Aorta (tissue), 5 donors: Measurements from ENCODE around the gene CEND1. TPM values are rescaled to one million over a fixed set of nuclear protein-coding genes. Genes with fewer than 3 reads are reported as not detected.

Experiments
- ATAC-seq: fragments of 200-7000 bp; cut with Tn5 transposase; one replicate; pipeline ENCODE4 v1.9.1; 2022; ENCODE audit warnings: moderate library complexity; ENCODE audit not compliant: low FRiP score
- DNase-seq, 2 donors: peaks; one replicate each; pipeline ENCODE4 v3.0.0-alpha.2; 2020
- H3K27ac ChIP-seq, 2 donors: one replicate each; pipeline ENCODE4 v1.5.1; 2013; ENCODE audit warnings: low read length in 2 of 2, mild to moderate bottlenecking in 2 of 2, moderate library complexity in 2 of 2, control low read depth in 1 of 2, inconsistent platforms in 1 of 2, low read depth in 1 of 2
- H3K27me3 ChIP-seq, 2 donors: one replicate each; pipeline ENCODE4 v1.6.1; 2013; ENCODE audit warnings: control low read depth in 1 of 2, low read length in 1 of 2, mild to moderate bottlenecking in 1 of 2, moderate library complexity in 1 of 2; ENCODE audit not compliant: insufficient read depth in 2 of 2, control insufficient read depth in 1 of 2
- H3K36me3 ChIP-seq, 2 donors: one replicate each; pipeline ENCODE4 v1.6.1; 2013; ENCODE audit warnings: control low read depth in 1 of 2, low read length in 1 of 2, mild to moderate bottlenecking in 1 of 2; ENCODE audit not compliant: insufficient read depth in 2 of 2, control insufficient read depth in 1 of 2
- H3K4me1 ChIP-seq, 2 donors: one replicate each; pipeline ENCODE4 v1.6.1; 2013; ENCODE audit warnings: low read length in 2 of 2, control low read depth in 1 of 2, mild to moderate bottlenecking in 1 of 2, moderate library complexity in 1 of 2; ENCODE audit not compliant: insufficient read depth in 2 of 2, control insufficient read depth in 1 of 2
- H3K4me3 ChIP-seq, 2 donors: one replicate each; pipeline ENCODE4 v1.5.1; 2013; ENCODE audit warnings: low read length in 2 of 2, control low read depth in 1 of 2, mild to moderate bottlenecking in 1 of 2
- H3K9me3 ChIP-seq: one replicate; pipeline ENCODE4 v1.6.1; 2013; ENCODE audit warnings: mild to moderate bottlenecking, low read length; ENCODE audit not compliant: control insufficient read depth
- WGBS, 2 donors: extraction: QIAGEN DNeasy Blood & Tissue Kit; methylation state at CpG; one replicate each; pipeline ENCODE4 v1.1.7; 2013; 5-methylcytosine and 5-hydroxymethylcytosine counted together
- intact Hi-C, 2 donors: fragments of 100-400 bp; cut with DNase I; formaldehyde crosslinking; loops; one replicate each; pipeline versions ENCODE4 v1.14.2 to v1.15.0; 2022
- polyA plus RNA-seq, 2 donors: library from polyadenylated mRNA; stranded (reverse); fragments of 200-250 nt; gene quantifications; one replicate each; pipeline ENCODE4 v1.2.3, GENCODE V29; 2013
- total RNA-seq, 2 donors: library from RNA; stranded (reverse); fragmentation: NEBNext Ultra II Directional; extraction: Animal tissue kit (Norgen Biotek cat#: 25700); gene quantifications; one replicate each; pipeline ENCODE4 v1.2.1, GENCODE V29; 2021
- donor health status: healthy with polysubstance abuse.
- donor health status: Bipolar disorder and iron deficiency.
- donor health status: DM: no; HTN: no; CAD: no.
- donor health status: DM: no; HTN: no; CAD: no.
- donor health status: DM: yes; HTN: yes; CAD: no.

CEND1 gene
- total and polyA plus RNA-seq, 4 donors: 0.10 TPM; not detected in 3

- WGBS, 2 donors: 81 to 82% methylated on average over 18 of the region's 18 CpGs
- DNase-seq (no peak), ATAC-seq (peak; percentile 36)
- no peak overlapping the region for H3K4me3 ChIP-seq
- intact Hi-C loops: loop anchor here in 1 of 2 donors (5.0 kb wide), 1 partner anchor 102 kb away; no protein-coding TSS in a partner anchor
- H3K9me3 ChIP-seq: no peaks in the 10 kb centered on the region
- H3K36me3 ChIP-seq: peaks cover 3 to 5% of the 10 kb centered on the region in 2 donors
- no peak overlapping the region for H3K27ac ChIP-seq
- no peaks in the 10 kb centered on the region for H3K4me1 ChIP-seq
- no peaks in the 10 kb centered on the region for H3K27me3 ChIP-seq
Observed at GRCh38 chr11:764322-765024, 25.4 kb downstream of the CEND1 start.

DNA sequence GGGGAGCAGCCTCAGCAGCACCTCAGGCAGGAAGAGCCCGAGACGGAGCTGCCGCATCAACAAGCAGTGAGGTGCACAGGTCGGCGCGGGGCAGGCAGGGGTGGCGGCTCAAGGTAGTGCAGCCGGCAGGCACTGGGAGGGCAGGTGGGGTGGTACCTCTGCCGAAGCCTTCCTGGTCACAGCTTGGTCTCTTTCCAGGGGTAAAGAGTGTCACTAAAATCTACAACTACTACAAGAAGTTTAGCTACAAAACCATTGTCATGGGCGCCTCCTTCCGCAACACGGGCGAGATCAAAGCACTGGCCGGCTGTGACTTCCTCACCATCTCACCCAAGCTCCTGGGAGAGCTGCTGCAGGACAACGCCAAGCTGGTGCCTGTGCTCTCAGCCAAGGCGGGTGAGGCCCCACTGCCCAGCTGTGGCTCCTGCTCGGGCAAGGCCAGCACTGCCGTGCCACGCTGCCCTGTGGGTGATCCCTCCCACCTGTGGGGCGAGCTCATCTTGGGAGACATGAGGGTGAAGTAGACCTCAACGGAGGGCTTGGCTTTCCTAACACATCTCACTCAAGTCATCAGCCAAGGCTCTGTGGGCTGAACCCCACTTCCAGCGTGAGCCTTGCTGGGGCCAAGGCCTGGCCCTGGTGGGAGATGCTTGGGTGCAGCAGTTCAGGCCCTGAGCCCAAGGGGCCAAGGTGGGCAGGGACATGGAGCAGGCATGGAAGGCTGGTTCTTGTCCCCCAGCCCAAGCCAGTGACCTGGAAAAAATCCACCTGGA lies 26.2 kb downstream of the CEND1 start:
- intact Hi-C loops: loop anchor here in 1 of 2 donors (5.0 kb wide), 1 partner anchor 101 kb away; no protein-coding TSS in a partner anchor
- Histone ChIP-seq H3K9me3 (no peaks in the 10 kb centered on the region), H3K36me3 (peaks cover 3 to 5% of the 10 kb centered on the region in 2 donors), H3K4me3 (no peak overlapping the region), H3K4me1 (no peaks in the 10 kb centered on the region), H3K27ac (no peak overlapping the region), H3K27me3 (no peaks in the 10 kb centered on the region)
- DNase-seq (peak in 1 of 2 donors; percentile 73), ATAC-seq (no peak)
- 84 to 86% methylated on average over 22 of the region's 22 CpGs for WGBS, 2 donors

DNA sequence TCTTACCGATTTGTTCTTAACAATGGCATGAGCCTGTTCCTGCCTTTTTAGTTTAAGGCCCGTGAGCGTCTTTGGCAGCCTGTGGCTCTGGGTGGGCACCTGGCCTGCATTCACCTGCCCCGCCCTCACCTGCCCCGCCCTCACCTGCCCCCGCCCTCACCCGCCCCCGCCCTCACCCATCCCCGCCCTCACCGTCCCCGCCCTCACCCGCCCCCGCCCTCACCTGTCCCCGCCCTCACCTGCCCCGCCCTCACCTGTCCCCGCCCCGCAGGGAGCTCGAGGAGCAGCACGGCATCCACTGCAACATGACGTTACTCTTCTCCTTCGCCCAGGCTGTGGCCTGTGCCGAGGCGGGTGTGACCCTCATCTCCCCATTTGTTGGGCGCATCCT lies 26.8 kb downstream of the CEND1 start:
- no peak overlapping the region for H3K27ac ChIP-seq

GRCh38 chr11:762421-763072 lies 27.3 kb downstream of the CEND1 start:
- Histone ChIP-seq H3K36me3 (peaks cover 3 to 5% of the 10 kb centered on the region in 2 donors), H3K4me1 (no peaks in the 10 kb centered on the region), H3K4me3 (no peak overlapping the region), H3K9me3 (no peaks in the 10 kb centered on the region), H3K27ac (no peak overlapping the region), H3K27me3 (no peaks in the 10 kb centered on the region)
- 47 to 60% methylated on average over 10 of the region's 10 CpGs for whole genome bisulfite sequencing, 2 donors
- intact Hi-C loops: loop anchor here in 1 of 2 donors (5.0 kb wide), 1 partner anchor 100 kb away; no protein-coding TSS in a partner anchor
- peak in 1 of 2 donors; percentile 72 for DNase-seq
- no peak for ATAC-seq

More for the DNA sequence above, 26.8 kb downstream of the CEND1 start:
- H3K4me3 ChIP-seq: no peak overlapping the region
- intact Hi-C loops: loop anchor here in 1 of 2 donors (5.0 kb wide), 1 partner anchor 101 kb away; no protein-coding TSS in a partner anchor
- H3K4me1 ChIP-seq: no peaks in the 10 kb centered on the region
- peaks cover 3 to 5% of the 10 kb centered on the region in 2 donors for H3K36me3 ChIP-seq
- WGBS, 2 donors: 60 to 74% methylated on average over 11 to 24 of the region's 24 CpGs
- no peak for ATAC-seq
- DNase-seq: no peak
- no peaks in the 10 kb centered on the region for H3K9me3 ChIP-seq
- H3K27me3 ChIP-seq: no peaks in the 10 kb centered on the region

GRCh38 chr11:761526-762108 lies 28.3 kb downstream of the CEND1 start:
- H3K4me3 ChIP-seq: no peak overlapping the region
- peaks cover 4 to 5% of the 10 kb centered on the region in 2 donors for H3K36me3 ChIP-seq
- no peak overlapping the region for H3K27ac ChIP-seq
- H3K27me3 ChIP-seq: no peaks in the 10 kb centered on the region
- ATAC-seq: no peak
- H3K9me3 ChIP-seq: no peaks in the 10 kb centered on the region
- no peak for DNase-seq
- H3K4me1 ChIP-seq: no peaks in the 10 kb centered on the region
- 85% methylated on average over 8 of the region's 8 CpGs for WGBS, 2 donors
- intact Hi-C loops: loop anchor here in 1 of 2 donors (5.0 kb wide), 1 partner anchor 99 kb away; no protein-coding TSS in a partner anchor

DNA sequence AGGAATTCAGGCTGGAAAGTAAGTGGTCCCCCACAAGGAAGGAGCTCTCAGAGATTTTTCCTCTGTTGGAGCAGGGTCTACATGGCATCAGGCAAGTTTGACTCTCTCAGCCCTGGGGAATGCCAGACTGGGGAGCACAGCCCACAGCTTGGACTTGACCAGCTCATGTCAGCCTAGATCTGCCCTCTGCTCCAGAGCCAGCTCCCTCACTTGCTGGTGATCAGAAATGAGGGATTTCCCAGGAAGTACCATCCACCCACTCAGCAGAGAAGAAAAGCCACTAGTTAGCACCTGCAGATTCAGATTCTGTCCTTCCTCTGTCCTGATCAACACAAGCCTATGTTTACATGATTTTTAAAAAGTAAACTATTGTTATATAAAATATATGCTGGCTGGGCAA lies 29.7 kb downstream of the CEND1 start:
- DNase-seq (no peak), ATAC-seq (no peak)
- no peaks in the 10 kb centered on the region for H3K9me3 ChIP-seq
- intact Hi-C loops: loop anchor here in 1 of 2 donors (5.0 kb wide), 1 partner anchor 98 kb away; no protein-coding TSS in a partner anchor
- H3K36me3 ChIP-seq: peaks cover 3 to 5% of the 10 kb centered on the region in 2 donors
- no peaks in the 10 kb centered on the region for H3K4me1 ChIP-seq
- no peak overlapping the region for H3K4me3 ChIP-seq
- H3K27me3 ChIP-seq: no peaks in the 10 kb centered on the region
- H3K27ac ChIP-seq: no peak overlapping the region

- DNase-seq: no peak
- no peaks in the 10 kb centered on the region for H3K9me3 ChIP-seq
- H3K4me3 ChIP-seq: no peak overlapping the region
- H3K27ac ChIP-seq: no peak overlapping the region
- intact Hi-C loops: no loop called here
- peaks cover 0 to 4% of the 10 kb centered on the region in 2 donors for H3K4me1 ChIP-seq
- no peaks in the 10 kb centered on the region for H3K27me3 ChIP-seq
- H3K36me3 ChIP-seq: no peaks in the 10 kb centered on the region
- WGBS, 2 donors: 52 to 68% methylated on average over 2 of the region's 2 CpGs
- ATAC-seq: no peak
Observed at GRCh38 chr11:749731-750130, 40.2 kb downstream of the CEND1 start.

DNA sequence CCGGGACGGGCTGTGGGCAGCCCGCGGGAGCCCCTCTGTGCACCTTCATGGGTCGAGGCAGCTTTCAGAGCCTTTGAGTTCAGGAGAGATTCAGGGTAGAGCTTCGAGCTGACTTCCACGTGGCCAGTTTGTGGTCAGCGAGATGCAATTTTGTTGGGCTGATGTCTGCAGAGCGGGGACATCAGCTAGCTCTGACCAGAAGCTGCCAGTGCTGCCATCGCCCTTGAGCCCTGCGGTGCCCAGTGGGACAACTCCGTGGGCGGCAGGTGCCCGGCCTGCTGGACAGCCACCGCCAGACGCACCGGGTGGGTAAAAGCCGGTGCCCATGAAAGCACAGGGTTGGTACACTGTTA lies 41.9 kb downstream of the CEND1 start:
- DNase-seq (peak in 1 of 2 donors; percentile 60), ATAC-seq (peak; percentile 9)
- Histone ChIP-seq H3K4me1 (peaks cover 0 to 4% of the 10 kb centered on the region in 2 donors), H3K27ac (peak overlapping the region in 1 of 2 donors; percentile 46), H3K36me3 (no peaks in the 10 kb centered on the region), H3K4me3 (peak overlapping the region; percentile 57 to 82), H3K27me3 (no peaks in the 10 kb centered on the region), H3K9me3 (no peaks in the 10 kb centered on the region)
- WGBS, 2 donors: 3% methylated on average over 18 of the region's 18 CpGs
- intact Hi-C loops: no loop called here
